Activated T-helper 1 cell treated with Interleukin-2 at 50 U/mL for 16 hours (primary cell): ENCODE measurements around the gene RNF167.

Experiments
- DNase-seq: peaks from one replicate; pipeline ENCODE4 v3.0.0-alpha.2; 2020; ENCODE audit warnings: low read depth

RNF167 gene

DNA sequence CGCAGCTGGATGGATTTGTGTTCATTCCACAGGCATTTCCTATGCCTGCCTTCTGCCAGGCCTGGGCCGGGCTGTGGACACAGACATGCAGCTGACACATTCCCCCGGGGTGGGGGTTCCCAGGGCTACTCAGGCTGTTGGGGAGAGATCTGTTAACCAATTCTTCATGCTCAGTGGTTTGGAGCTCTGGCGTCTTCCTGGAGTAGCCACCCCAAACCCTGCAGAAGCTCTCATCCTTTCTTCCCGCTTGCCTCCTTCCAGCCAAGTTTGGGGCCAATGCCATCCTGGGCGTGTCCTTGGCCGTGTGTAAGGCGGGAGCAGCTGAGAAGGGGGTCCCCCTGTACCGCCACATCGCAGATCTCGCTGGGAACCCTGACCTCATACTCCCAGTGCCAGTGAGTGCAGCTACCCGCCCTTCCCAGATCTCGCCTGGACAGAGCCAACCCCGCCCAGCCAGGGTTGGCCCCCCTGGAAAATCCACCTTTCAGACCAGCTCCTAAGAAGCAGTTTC is 13.4 kb downstream of the RNF167 start:
- DNase-seq: no peak

DNA sequence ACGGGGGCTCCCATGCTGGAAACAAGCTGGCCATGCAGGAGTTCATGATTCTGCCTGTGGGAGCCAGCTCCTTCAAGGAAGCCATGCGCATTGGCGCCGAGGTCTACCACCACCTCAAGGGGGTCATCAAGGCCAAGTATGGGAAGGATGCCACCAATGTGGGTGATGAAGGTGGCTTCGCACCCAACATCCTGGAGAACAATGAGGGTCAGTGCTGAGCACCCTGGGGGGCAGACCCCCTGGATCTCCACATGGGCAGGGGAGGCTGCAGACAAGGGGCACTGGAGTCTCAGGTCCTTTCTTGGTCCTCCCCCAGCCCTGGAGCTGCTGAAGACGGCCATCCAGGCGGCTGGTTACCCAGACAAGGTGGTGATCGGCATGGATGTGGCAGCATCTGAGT is 15.0 kb downstream of the RNF167 start:
- DNase-seq: no peak

GRCh38 chr17:4956493-4957061 is 16.5 kb downstream of the RNF167 start:
- no peak for DNase-seq

DNA sequence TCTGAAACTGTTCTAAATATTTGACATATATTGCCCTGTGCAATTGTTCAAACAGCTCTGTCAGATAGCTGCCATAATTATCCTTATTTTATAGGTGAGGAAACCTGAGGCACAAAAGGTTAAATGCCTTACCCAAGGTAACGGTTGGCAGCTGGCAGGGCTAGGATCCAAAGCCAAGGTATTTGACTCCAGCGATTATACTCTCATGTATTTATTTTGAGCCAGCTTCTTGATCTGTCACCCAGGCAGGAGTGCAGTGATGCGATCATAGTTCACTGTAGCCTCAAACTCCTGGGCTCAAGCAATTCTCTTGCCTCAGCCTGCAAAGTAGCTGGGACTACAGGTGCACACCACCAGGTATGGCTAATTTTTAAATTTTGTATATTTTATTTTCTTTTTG is 18.0 kb downstream of the RNF167 start:
- DNase-seq: no peak

GRCh38 chr17:4959261-4959965 is 19.3 kb downstream of the RNF167 start:
- no peak for DNase-seq

- no peak for DNase-seq
Measured at GRCh38 chr17:4960279-4960922, 20.3 kb downstream of the RNF167 start.

DNA sequence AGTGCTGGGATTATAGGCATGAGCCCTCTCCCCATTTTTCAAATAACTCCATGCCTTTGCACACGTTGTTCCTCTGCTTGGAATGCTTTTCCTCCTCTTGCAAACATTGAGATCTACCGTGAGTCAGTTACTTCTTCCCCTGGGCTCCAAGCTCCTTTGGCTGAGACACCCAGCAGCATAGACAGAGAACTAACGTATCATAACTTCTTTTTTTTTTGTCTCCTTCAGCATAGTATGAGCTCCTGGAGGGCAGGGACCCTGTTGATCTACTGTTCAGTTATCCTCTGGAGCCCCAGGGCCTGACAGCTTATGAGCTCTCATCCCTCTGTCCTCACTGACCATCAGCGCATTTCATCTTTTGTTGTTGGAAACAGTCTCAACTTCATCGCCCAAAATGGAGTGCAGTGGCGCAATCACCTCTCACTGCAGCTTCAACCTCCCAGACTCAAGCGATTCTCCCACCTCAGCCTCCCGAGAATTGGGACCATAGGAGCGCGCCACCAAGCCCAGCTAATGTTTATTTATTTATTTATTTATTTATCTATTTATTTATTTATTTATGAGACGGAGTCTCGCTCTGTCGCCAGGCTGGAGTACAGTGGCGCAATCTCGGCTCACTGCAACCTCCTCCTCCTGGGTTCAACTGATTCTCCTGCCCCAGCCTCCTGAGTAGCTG is 25.4 kb downstream of the RNF167 start:
- DNase-seq: no peak

- DNase-seq: peak; percentile 91
Measured at GRCh38 chr17:4966844-4967538, 26.9 kb downstream of the RNF167 start.

DNA sequence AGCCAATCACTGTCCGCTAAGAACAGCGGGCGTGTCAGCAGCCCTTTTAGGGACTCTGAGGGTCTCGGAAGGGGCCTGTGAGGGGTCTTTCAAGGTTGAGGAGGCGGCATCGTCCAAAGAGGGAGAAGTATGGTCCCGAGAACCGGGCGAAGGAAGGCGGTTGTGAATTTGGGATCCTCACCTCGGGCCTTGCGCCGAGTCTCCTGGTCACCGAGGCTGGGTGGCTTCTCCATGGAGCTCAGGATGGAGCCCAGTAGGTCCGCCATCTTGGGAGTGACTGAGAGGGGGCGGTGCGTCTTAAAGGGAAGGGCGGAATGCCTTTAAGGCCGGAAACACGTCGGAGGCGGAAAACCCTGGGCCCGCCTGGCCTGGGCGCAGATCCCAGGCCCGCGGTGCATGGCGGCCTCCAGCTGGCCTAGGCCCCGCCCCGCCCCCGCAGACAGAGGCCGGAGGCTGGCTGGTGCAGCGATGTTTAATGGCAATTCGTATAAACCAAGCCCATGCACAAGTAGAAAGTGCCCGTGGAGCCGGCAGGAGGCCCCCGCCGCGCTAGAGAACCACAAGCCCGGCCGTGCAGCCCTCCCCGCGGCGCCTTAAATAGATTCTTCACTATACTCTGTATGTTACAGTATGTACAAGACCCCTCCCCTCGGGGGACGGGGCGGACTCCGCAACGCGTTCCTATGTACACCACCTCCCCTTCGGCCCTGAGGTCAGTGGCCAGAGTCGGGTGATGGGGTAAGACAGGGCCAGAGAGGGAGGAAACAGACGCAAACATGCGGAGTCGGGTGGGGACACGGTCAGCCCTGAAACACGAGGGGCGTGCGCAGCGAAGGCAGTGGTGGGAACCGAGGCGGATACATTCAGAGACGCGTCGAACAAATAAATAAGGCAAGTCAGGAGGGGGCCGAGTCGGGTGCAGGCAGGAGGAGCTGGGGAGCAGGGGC is 27.7 kb downstream of the RNF167 start, which contains the start of gene SPAG7:
SPAG7 (minus strand) TSS at position 279 of the 947 bp plus-strand sequence; CDS start at position 266, 13 bp downstream.
- peak; percentile 90 for DNase-seq

DNA sequence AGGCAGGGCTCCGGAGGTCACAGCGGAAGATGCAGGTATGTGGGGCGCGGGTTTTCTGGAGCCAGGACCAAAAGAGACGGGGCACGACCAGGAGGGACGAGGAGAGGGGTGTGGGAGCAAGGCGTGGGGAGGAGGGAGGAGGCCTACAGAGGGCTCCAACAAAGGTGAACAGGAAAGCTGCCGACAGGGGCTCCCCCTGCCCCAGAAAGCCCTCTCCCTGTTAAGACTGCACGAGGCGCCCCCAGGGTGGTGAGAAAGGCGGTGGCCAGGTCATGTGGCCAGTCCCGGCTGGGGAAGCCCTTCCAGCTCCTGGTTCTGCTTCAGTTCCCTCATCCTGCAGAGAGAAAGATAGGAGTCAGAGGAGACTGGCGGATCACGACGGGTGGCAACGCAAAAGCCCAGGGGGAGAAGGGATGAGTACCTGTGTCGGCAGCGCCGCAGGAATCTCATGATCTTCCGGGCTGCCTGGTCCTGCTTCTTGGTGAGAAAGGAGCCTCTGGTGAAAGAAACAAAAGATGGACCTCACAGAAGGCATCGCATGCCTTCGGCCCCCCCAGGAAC is 28.5 kb downstream of the RNF167 start:
- no peak for DNase-seq

GRCh38 chr17:4969047-4969550 is 29.0 kb downstream of the RNF167 start:
- DNase-seq: no peak

DNA sequence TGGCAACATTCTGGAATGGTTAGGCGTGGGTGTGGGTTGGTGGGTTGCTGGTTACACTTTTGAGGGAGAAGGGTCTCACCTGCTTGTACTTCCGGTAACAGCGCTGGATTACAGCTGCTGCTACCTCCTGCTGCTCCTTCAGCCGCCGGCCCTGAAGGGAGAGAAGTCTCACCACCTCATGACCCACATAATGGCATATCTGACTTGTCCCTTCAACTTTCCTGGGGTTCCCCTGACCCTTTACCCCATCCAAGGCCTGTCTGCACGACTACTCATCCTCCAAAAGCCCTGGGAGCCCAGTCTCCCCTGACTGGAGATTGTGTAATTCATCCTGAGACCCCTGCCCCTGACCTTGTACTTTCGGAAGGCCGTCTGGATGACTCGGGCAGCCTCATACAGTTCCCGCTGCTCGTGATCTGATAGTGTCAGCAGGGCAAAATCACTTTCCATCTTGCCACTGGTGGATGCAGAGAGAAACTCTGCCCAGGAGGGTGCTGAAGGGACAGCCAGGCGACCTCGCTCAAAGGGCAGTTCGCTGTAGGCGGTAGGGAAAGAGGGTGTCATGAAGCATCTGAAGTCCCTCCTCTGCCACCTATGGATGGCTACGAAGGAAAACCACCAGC is 29.6 kb downstream of the RNF167 start:
- DNase-seq: no peak

DNA sequence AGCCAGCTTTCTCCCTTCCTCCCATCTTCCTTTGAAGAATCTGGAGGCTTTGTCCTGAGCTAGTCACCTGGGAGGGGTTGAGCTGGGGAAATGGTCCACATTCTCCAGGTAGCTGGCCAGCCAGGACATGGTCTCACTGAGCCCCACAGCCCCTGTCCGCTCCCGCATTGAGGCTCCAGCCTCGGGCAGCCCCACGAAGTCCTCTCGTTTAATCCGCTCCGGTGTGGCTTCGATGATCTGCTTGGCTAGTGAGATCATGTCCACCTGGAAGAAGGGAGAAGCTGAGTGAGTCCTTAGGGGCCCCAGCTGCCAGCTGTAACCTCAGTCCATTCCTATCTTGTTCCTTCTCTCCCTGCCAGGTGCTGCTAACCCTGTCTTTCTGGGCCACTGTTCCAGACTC is 30.2 kb downstream of the RNF167 start:
- no peak for DNase-seq

DNA sequence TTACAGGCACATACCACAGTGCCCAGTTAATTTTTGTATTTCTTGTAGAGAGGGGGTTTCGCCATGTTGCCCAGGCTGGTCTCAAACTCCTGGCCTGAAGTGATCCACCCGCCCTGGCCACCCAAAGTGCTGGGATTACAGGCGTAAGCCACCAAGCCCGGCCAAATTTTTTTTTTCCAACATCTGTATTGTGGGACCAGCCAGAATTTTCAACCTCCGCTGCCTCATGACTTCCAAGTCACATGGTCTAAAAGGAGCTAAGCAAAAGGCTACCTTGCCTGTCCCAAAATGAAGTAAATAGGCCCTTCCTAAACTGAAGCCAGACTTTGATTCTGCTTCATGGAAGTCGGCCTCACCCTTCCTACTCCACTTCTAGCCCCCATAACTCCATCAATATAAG is 31.8 kb downstream of the RNF167 start:
- no peak for DNase-seq

DNA sequence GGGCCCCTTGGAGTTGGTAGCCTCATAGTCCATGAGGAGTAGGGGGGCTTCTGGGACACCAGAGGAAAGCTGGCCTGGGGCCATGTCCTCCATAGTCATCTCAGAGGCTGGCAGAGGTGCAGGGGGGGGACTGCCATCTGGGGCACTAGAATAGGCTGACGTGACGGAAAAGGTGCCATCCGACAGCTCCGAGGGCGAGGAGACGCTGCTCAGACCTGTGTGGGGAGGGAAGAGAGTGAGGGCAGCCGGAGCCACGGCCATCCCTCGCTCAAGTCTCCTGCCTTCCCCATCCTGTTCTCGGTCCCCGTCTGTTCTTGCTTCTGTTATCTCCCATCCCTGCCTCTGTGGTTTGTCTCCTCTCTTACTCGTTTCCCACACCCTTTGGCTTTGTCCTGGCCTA is 32.3 kb downstream of the RNF167 start:
- DNase-seq: no peak

GRCh38 chr17:4972752-4973151 is 32.7 kb downstream of the RNF167 start:
- no peak for DNase-seq

DNA sequence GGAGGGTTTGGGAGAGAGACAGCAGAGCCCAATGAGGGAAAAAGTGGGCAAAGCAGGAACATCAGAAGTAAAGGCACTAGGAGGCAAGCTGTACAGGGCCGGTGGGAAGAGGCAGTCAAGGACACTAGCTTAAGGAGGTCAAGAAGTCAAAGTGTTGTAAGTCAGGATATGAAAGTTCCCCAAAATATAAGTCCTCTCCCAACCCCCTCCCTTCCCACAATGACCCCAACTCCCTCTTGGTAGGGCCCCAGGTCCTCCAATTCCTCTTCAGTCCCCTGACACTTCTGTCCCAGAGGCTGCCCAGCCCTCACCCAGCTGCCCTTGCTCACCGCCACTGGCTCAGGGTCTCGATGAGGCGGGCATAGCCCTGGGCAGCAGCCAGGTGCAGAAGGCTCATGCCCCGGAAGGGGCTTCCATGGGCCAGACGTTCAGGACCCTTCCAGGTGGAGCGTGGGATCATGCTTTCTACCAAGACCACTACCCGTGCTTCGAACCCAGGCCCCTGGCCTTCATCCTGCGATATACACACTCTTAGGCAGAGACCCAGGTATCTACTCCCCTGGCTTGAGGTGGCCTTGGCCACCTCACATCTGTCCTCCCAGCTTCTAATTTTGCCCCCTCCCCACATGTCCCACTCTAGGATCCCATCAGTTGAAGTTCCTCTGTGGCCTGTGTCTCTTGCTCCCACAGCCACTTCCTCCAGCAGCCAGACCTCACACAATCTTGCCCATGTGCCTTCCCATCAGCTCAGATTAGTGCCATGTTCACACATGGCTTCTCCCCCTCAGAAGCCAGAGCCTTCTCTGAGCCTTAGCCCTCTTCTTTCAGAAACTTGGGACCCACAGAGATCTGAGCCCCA is 33.4 kb downstream of the RNF167 start:
- DNase-seq: no peak

GRCh38 chr17:4974115-4974670 is 34.1 kb downstream of the RNF167 start:
- DNase-seq: no peak

DNA sequence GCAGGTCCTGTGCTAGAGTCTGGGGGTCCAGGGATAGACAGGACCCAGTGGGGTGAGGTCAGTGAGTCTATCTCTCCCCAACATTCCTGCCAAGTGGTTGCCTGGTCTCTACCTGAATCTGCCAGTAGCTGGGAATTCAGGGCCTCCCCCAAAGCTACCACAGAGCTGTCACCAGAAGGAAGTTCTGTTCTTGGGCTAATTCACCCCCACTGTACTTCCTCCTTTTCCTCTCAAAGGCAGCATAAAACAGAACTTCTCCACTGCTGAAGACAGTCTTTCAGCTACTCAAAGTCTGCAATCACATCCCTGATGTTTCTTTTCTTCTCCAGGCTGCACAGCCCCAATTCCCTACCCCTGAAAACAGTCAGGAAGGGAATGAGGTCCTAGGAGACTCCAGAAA is 38.7 kb downstream of the RNF167 start:
- DNase-seq: no peak
